K562 (cell line): ENCODE data around the gene PPHLN1.

ENCODE experiments used
- CTCF ChIP-seq, 3 experiments: IDR thresholded peaks in 2 of 3; conservative IDR thresholded peaks in 1 of 3; 2 replicates each; pipeline ENCODE4 v1.5.1; 2011 to 2012; ENCODE audit warnings: low read length in 3 of 3, mild to moderate bottlenecking in 3 of 3, control low read depth in 2 of 3, improper control_type of control experiment in 1 of 3, inconsistent platforms in 1 of 3, low read depth in 1 of 3, mixed read lengths in 1 of 3, moderate library complexity in 1 of 3; ENCODE audit not compliant: insufficient read depth in 2 of 3
- DDX20 ChIP-seq: fragments of 450-650 bp; IDR thresholded peaks from 2 replicates; pipeline ENCODE4 v1.6.1; 2016; ENCODE audit warnings: missing genetic modification characterization, low read depth, mild to moderate bottlenecking, missing compliant biosample characterization, moderate library complexity
- ETV6 ChIP-seq, 3 experiments: fragments of 150-350 bp in 1 of 3; sonication (generic) in 1 of 3; formaldehyde crosslinking in 1 of 3; IDR thresholded peaks; 2 replicates each; pipeline versions ENCODE4 v1.6.1 to v1.8.0; 2014 to 2022; ENCODE audit warnings: borderline replicate concordance in 2 of 3, low read depth in 2 of 3, antibody characterized with exemption in 1 of 3, low read length in 1 of 3, mild to moderate bottlenecking in 1 of 3, missing genetic modification reagents in 1 of 3
- GTF2F1 ChIP-seq: IDR thresholded peaks from 2 replicates; pipeline ENCODE4 v1.6.1; 2011; ENCODE audit warnings: low read depth, low read length, improper control_type of control experiment
- HCFC1 ChIP-seq: IDR thresholded peaks from 2 replicates; pipeline ENCODE4 v1.6.1; 2012; ENCODE audit warnings: low read depth, low read length, improper control_type of control experiment
- MAFG ChIP-seq: fragments of 450-650 bp; conservative IDR thresholded peaks from 2 replicates; pipeline ENCODE4 v1.6.1; 2016; ENCODE audit warnings: missing genetic modification characterization, missing compliant biosample characterization
- ZBTB1 ChIP-seq: sonication (generic); formaldehyde crosslinking; IDR thresholded peaks from 2 replicates; pipeline ENCODE4 v1.8.1; 2023; ENCODE audit warnings: missing genetic modification reagents, low read depth, mild to moderate bottlenecking, borderline replicate concordance
- ZEB2 ChIP-seq: fragments of 450-650 bp; IDR thresholded peaks from 2 replicates; pipeline ENCODE4 v1.6.1; 2016
- ZNF263 ChIP-seq: sonication (generic); formaldehyde crosslinking; IDR thresholded peaks from 2 replicates; pipeline ENCODE4 v1.8.0; 2022; ENCODE audit warnings: mild to moderate bottlenecking, missing genetic modification reagents, borderline replicate concordance
- ZNF445 ChIP-seq: fragments of 250-450 bp; sonication (Bioruptor Pico); IDR thresholded peaks from 2 replicates; pipeline ENCODE4 v1.4.0; 2020; ENCODE audit warnings: low read depth, mild to moderate bottlenecking, moderate library complexity
- TF ChIP-seq, protein P1 (sequence below): sonication (generic); formaldehyde crosslinking; IDR thresholded peaks from 2 replicates; pipeline ENCODE4 v1.8.1; 2023; ENCODE audit warnings: mild to moderate bottlenecking, missing genetic modification reagents, moderate library complexity

DNA sequence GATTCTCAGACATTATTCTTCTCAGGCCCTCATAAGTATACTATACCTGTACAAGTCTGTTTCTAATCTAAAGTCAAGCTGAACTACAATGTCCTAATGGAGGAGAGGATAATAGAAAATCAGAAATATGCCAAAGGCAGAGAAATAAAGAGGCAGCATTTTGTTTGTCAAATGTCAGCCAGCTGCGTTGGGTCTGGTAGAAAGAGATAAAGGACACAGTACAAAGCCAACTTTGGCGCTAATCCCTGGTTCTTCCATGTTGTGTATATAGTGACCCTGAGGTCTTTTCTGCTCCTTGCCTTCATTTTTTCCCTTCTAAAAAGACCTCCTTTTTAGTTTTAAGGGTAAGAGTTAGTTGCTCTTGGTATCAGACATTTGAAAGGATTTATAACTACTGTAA is 160.4 kb downstream of the PPHLN1 start:
- TF ChIP-seq ZNF263 (CRISPR knock-in tag) (no peak), CTCF (IDR thresholded peaks at IDR 0.05 in 2 of 3, conservative IDR thresholded peaks at IDR 0.05 in 1 of 3; ENCODE audit: insufficient read depth in 2 of 3, low read depth in 1 of 3, low read length in 3 of 3) (no peak), MAFG (tag) (no peak), ZEB2 (no peak), GTF2F1 (no peak), DDX20 (tag) (no peak), HCFC1 (no peak), ZNF445 (CRISPR knock-in tag) (no peak), ZBTB1 (CRISPR knock-in tag) (no peak), ETV6 (IDR thresholded peaks at IDR 0.05; ENCODE audit: borderline replicate concordance in 1 of 2, low read depth in 2 of 2, low read length in 1 of 2) (no peak), ETV6 (CRISPR knock-in tag; IDR thresholded peaks at IDR 0.05; ENCODE audit: borderline replicate concordance) (no peak)
- TF ChIP-seq, protein P1, sequence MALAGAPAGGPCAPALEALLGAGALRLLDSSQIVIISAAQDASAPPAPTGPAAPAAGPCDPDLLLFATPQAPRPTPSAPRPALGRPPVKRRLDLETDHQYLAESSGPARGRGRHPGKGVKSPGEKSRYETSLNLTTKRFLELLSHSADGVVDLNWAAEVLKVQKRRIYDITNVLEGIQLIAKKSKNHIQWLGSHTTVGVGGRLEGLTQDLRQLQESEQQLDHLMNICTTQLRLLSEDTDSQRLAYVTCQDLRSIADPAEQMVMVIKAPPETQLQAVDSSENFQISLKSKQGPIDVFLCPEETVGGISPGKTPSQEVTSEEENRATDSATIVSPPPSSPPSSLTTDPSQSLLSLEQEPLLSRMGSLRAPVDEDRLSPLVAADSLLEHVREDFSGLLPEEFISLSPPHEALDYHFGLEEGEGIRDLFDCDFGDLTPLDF = no peak
